GM18511 (cell line): Measurements from ENCODE around the gene PBRM1.
"Not testable (repeated sequence)": the region's sequence is repeated elsewhere in the genome, so short reads cannot be mapped to it uniquely, and the experiment has no call there.

Experiments used
- ATAC-seq: cut with Tn5 transposase; IDR thresholded peaks from one replicate; pipeline ENCODE4 v1.9.1; 2021; ENCODE audit warnings: mild to moderate bottlenecking, moderate library complexity; ENCODE audit not compliant: unreplicated experiment

Gene PBRM1

GRCh38 chr3:52537165-52537620 lies 148.5 kb downstream of the PBRM1 start:
- ATAC-seq = no peak

- ATAC-seq = peak; percentile 84
Observed at GRCh38 chr3:52536369-52537164, 149.1 kb downstream of the PBRM1 start, which contains the start of gene UQCC5. UQCC5 (plus strand) TSS chr3:52536605; CDS start chr3:52536756, 151 bp downstream.

GRCh38 chr3:52536112-52536368 lies 149.7 kb downstream of the PBRM1 start:
- no peak for ATAC-seq

- ATAC-seq = no peak
Observed at GRCh38 chr3:52535411-52536111, 150.2 kb downstream of the PBRM1 start.

GRCh38 chr3:52534281-52535183 lies 151.2 kb downstream of the PBRM1 start:
- ATAC-seq = no peak

GRCh38 chr3:52533623-52534280 lies 152.0 kb downstream of the PBRM1 start, which contains the start of gene NT5DC2:
NT5DC2 (minus strand) TSS chr3:52533857; CDS start chr3:52533737, 120 bp downstream.
- peak; percentile 49 for ATAC-seq

- peak; percentile 7 for ATAC-seq
Observed at GRCh38 chr3:52532838-52533622, 152.7 kb downstream of the PBRM1 start.

- no peak for ATAC-seq
Observed at GRCh38 chr3:52532517-52532837, 153.2 kb downstream of the PBRM1 start.

- ATAC-seq = no peak
Observed at GRCh38 chr3:52531860-52532516, 153.7 kb downstream of the PBRM1 start.

GRCh38 chr3:52530918-52531826 lies 154.5 kb downstream of the PBRM1 start:
- ATAC-seq = no peak

GRCh38 chr3:52529376-52530333 lies 156.1 kb downstream of the PBRM1 start:
- no peak for ATAC-seq

- no peak for ATAC-seq
Observed at GRCh38 chr3:52528586-52529375, 156.9 kb downstream of the PBRM1 start.

- no peak for ATAC-seq
Observed at GRCh38 chr3:52527732-52528585, 157.8 kb downstream of the PBRM1 start.

- ATAC-seq = no peak
Observed at GRCh38 chr3:52527039-52527731, 158.5 kb downstream of the PBRM1 start.

GRCh38 chr3:52526671-52527038 lies 159.1 kb downstream of the PBRM1 start:
- not testable (repeated sequence) for ATAC-seq
